GM12874 (cell line): Measurements from ENCODE around the gene HNRNPH3.

Experiments
- TF ChIP-seq, protein P1 (sequence below): IDR thresholded peaks from 2 replicates; pipeline ENCODE4 v1.5.1; 2011; ENCODE audit warnings: low read depth, mild to moderate bottlenecking, control low read depth, low read length, moderate library complexity; ENCODE audit not compliant: insufficient read depth

The HNRNPH3 gene

DNA sequence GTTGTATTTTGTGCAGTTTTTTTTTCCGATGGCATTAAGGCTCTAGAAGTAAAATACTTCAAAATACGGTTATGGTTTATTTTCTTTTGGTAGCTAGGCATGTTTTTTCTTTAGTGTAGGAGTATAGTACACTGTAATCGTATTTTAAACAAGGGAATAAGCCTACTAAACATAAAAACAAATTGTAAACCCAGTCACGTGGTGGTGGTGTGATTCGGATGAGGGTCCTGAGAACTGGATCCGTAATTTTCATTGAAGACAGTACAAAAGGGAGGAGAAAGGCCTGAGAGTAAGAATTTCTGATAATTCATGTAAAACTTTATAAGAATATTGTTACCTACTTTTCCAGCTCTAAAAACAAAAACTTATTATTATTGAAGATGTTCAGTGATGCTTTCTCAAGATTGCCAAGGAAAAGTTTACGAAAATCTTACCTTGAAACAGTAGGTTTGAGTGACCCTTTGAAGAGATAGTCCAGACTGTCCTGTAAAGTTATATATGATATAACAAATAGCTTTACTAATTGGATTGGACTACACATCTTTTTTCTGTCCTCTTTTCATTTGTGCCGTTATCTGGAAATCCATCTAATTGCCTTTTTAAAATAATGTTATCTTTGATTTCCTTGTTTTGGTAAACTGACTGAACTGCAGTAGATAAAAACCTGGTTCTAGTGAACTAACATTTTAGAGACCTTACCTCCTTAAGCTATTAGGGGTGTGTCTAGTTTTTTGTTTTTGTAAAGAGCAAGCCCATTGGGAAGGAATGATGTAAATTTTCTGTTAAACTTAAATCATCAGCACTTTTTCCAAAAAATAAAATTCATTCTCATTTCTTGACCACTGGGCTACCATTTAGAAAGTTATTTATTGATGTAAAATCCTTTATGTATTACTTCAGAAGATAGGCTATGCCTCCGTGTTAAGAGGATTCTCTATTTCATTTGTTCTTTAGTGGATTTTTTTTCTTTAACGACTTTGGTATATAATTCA is 1.9 kb downstream of the HNRNPH3 start:
- TF ChIP-seq, protein P1, sequence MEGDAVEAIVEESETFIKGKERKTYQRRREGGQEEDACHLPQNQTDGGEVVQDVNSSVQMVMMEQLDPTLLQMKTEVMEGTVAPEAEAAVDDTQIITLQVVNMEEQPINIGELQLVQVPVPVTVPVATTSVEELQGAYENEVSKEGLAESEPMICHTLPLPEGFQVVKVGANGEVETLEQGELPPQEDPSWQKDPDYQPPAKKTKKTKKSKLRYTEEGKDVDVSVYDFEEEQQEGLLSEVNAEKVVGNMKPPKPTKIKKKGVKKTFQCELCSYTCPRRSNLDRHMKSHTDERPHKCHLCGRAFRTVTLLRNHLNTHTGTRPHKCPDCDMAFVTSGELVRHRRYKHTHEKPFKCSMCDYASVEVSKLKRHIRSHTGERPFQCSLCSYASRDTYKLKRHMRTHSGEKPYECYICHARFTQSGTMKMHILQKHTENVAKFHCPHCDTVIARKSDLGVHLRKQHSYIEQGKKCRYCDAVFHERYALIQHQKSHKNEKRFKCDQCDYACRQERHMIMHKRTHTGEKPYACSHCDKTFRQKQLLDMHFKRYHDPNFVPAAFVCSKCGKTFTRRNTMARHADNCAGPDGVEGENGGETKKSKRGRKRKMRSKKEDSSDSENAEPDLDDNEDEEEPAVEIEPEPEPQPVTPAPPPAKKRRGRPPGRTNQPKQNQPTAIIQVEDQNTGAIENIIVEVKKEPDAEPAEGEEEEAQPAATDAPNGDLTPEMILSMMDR: no peak

DNA sequence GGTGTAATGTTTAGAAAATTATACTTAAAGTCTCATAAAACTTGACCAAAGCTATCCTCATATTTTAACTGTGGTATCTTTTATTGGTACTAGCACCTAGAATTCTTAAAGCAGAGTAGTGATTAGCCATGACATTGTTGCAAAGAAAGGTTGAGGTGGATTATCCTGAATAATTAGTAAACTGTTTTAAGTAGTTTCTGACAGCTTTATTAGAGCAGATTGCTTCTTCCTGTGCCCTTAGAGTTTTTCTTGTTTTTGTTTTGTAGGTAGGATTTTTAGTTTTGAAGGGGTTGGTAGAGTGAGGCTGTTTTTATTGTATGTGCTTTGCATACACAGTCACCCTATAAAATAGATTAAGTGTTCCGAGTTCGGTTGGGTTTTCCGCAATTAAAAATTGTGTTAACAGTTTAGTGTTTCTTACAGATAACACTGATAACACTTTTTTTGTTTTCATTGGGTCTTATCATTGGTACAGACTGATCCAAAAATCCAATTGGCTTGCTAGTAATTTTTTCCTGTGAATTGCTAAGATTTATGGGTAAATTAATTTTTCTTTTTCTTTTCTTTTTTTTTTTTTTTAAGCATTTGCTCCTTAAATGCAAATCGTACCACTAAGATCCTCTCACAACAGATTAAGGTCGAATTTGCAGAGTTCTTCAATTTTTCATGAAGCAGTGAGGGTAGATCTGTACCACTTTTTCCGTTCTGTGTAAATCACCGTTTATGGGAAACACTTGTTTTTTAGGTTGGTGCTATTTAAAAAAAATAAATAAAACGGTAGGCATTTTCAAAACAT is 3.0 kb downstream of the HNRNPH3 start:
- TF ChIP-seq, protein P1: no peak

DNA sequence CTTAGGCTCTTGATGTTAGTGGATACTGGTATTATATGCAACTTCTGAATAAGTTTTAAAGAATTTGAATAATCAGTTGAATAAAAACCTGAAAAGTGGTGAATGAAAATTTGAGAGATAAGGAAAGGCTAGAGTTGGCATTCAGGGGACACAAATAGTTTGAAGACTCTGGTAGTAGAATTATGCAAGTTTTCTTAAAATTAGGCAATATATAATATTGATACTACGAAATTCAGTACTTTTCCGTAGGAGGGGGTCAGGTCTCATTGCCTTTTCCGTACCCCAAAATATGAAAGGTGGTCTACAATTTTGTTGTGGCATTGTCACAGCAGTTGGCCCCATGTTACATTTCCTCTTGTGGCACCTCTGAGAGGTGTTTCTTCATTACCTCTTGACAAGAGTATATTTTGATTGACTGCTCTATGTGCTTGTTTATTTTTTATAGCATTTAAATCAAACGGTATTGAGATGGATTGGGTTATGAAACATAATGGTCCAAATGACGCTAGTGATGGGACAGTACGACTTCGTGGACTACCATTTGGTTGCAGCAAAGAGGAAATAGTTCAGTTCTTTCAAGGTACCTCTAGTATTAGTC is 5.0 kb downstream of the HNRNPH3 start:
- TF ChIP-seq, protein P1: no peak

DNA sequence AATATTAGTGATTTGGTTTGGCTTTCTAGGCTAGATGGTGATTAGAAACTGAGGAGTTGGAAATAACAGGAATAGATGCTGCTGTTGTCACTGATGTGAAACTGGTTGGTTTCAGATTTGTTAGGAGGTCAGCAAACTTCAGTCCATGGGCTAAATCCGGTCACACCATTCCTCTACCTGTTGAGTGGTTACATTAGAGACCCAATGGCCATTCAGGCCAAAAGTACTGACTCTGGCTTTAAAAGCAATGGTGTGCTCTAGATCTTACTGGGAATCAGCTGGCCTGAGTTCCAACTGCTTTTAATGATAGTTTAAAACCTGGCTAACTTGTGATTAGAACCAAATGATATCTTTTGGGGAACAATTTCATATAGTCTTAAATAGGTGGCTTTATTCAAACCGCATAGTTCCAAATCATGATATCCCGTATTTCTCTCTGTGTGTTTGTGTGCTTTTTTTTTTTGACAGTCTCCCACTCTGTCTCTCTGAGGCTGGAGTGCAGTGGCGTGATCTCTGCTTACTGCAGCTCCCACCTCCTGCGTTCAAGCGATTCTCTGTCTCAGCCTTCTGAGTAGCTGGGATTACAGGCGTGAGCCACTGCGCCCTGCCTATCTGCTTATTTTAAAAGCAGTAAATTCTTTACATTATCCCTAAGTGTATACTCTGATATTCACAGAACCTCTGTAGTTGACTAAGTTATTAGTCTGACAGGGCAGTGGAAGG is 8.7 kb downstream of the HNRNPH3 start:
- TF ChIP-seq, protein P1: no peak

DNA sequence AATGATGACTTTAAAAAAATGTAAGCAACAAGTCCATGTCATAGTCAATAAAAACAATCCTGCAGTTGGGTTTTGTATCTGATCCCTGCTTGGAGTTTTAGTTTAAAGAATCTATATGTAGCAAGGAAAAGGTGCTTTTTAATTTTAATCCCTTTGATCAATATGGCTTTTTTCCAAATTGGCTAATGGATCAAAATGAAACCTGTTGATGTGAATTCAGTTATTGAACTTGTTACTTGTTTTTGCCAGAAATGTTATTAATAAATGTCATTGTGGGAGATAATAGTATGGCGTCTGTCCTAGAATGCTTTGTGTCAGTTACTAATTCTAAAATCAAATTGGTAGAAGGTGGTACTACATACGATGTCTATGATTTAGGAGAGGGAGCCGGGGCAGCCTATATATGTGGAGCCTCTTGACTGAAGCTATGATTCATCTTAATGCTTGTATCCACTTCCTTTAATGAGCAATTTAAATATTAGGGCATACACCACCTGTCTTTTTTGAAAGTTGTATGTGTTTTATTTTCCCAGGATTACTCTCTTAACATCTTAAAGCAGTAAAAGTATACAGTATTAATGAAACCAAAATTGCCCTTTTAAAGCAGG is 11.1 kb downstream of the HNRNPH3 start:
- TF ChIP-seq, protein P1: no peak

DNA sequence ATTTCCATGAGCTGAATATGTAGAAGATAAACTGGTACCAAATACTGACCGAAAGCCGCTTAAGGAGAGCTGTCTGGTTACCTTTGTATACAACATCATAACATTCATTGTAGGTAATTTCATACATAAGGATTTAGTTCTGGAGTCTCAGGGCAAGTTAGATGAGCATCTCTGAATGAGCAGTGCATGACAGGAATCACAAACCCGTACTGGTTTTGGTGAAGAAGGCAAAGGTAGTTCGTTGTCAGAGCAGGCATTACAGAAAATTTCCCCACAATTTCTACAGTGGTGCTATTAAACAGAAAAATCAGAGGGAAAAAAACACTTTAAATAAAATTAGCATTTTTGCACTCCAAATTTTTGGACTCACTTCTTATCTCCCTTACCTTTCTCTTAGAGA is 13.8 kb downstream of the HNRNPH3 start:
- TF ChIP-seq, protein P1: no peak
